Liver (tissue), 10 donors: Measurements from ENCODE around the gene HECTD1. TPM values are rescaled to one million over a fixed set of nuclear protein-coding genes. Genes with fewer than 3 reads are reported as not detected.
"Not testable (repeated sequence)": the region's sequence is repeated elsewhere in the genome, so short reads cannot be mapped to it uniquely, and the experiment has no call there.

Experiments used
- DNase-seq: peaks from one replicate; pipeline ENCODE4 v3.0.0-alpha.2; 2017; ENCODE audit warnings: low spot score
- H3K27ac ChIP-seq, 2 donors: one replicate each; pipeline ENCODE4 v1.7.0; 2013; ENCODE audit warnings: inconsistent platforms in 2 of 2, low read length in 2 of 2, control low read depth in 1 of 2, low read depth in 1 of 2, mild to moderate bottlenecking in 1 of 2
- H3K27me3 ChIP-seq, 4 donors: one replicate each; pipeline versions ENCODE4 v1.6.1 to v1.7.0; 2013; ENCODE audit warnings: low read length in 3 of 4, inconsistent platforms in 1 of 4, mild to moderate bottlenecking in 1 of 4, moderate library complexity in 1 of 4; ENCODE audit not compliant: control insufficient read depth in 4 of 4, insufficient read depth in 4 of 4
- H3K36me3 ChIP-seq, 4 donors: one replicate each; pipeline versions ENCODE4 v1.6.1 to v1.7.0; 2013; ENCODE audit warnings: low read length in 3 of 4, mild to moderate bottlenecking in 3 of 4, low read depth in 1 of 4, moderate library complexity in 1 of 4; ENCODE audit not compliant: control insufficient read depth in 4 of 4, insufficient read depth in 3 of 4
- H3K4me1 ChIP-seq, 4 donors: one replicate each; pipeline versions ENCODE4 v1.6.1 to v1.7.0; 2013; ENCODE audit warnings: low read length in 3 of 4, mild to moderate bottlenecking in 3 of 4, moderate library complexity in 1 of 4; ENCODE audit not compliant: control insufficient read depth in 4 of 4, insufficient read depth in 4 of 4
- H3K4me3 ChIP-seq, 3 donors: one replicate each; pipeline versions ENCODE4 v1.6.1 to v1.7.0; 2013; ENCODE audit warnings: low read length in 3 of 3, control low read depth in 1 of 3, low read depth in 1 of 3, mild to moderate bottlenecking in 1 of 3
- H3K9ac ChIP-seq, 2 donors: one replicate each; pipeline ENCODE4 v1.7.0; 2013; ENCODE audit warnings: low read length in 2 of 2, mild to moderate bottlenecking in 2 of 2, moderate library complexity in 2 of 2, control low read depth in 1 of 2, low read depth in 1 of 2
- H3K9me3 ChIP-seq, 4 donors: one replicate each; pipeline versions ENCODE4 v1.6.1 to v1.7.0; 2013; ENCODE audit warnings: low read length in 3 of 4; ENCODE audit not compliant: control insufficient read depth in 4 of 4
- ATF3 ChIP-seq: IDR thresholded peaks from 2 replicates; pipeline ENCODE4 v1.6.1; 2016; ENCODE audit warnings: antibody characterized with exemption
- CTCF ChIP-seq: fragments of 150-350 bp; IDR thresholded peaks from 2 replicates; pipeline ENCODE4 v1.5.1; 2017; ENCODE audit warnings: improper control_type of control experiment, low read depth, low read length; ENCODE audit not compliant: missing input control
- EGR1 ChIP-seq, 2 donors: IDR thresholded peaks; 2 replicates each; pipeline ENCODE4 v1.6.1; 2016 to 2018; ENCODE audit warnings: antibody characterized with exemption in 2 of 2, low read depth in 2 of 2
- FOXA1 ChIP-seq: IDR thresholded peaks from 2 replicates; pipeline ENCODE4 v1.6.1; 2016; ENCODE audit warnings: antibody characterized with exemption
- FOXA2 ChIP-seq: IDR thresholded peaks from 2 replicates; pipeline ENCODE4 v1.6.1; 2016; ENCODE audit warnings: antibody characterized with exemption
- HNF4A ChIP-seq, 2 donors: conservative IDR thresholded peaks; 2 replicates each; pipeline ENCODE4 v1.6.1; 2016; ENCODE audit warnings: antibody characterized with exemption in 2 of 2, mild to moderate bottlenecking in 2 of 2
- HNF4G ChIP-seq: IDR thresholded peaks from 2 replicates; pipeline ENCODE4 v1.6.1; 2016; ENCODE audit warnings: antibody characterized with exemption
- JUND ChIP-seq, 2 donors: IDR thresholded peaks; 2 replicates each; pipeline ENCODE4 v1.6.1; 2016; ENCODE audit warnings: antibody characterized with exemption in 2 of 2
- MAX ChIP-seq: IDR thresholded peaks from 2 replicates; pipeline ENCODE4 v1.6.1; 2016; ENCODE audit warnings: antibody characterized with exemption
- NR2F2 ChIP-seq: IDR thresholded peaks from 2 replicates; pipeline ENCODE4 v1.6.1; 2016; ENCODE audit warnings: antibody characterized with exemption
- RAD21 ChIP-seq, 2 donors: IDR thresholded peaks; 2 replicates each; pipeline ENCODE4 v1.6.1; 2016; ENCODE audit warnings: antibody characterized with exemption in 2 of 2, mild to moderate bottlenecking in 2 of 2
- RXRA ChIP-seq, 2 donors: IDR thresholded peaks; 2 replicates each; pipeline ENCODE4 v1.6.1; 2017 to 2018; ENCODE audit warnings: antibody characterized with exemption in 2 of 2, mild to moderate bottlenecking in 1 of 2
- YY1 ChIP-seq: IDR thresholded peaks from 2 replicates; pipeline ENCODE4 v1.6.1; 2016; ENCODE audit warnings: antibody characterized with exemption, mild to moderate bottlenecking
- WGBS: extraction: QIAGEN DNeasy Blood & Tissue Kit; methylation state at CpG from one replicate; pipeline ENCODE4 v1.1.7; 2013; 5-methylcytosine and 5-hydroxymethylcytosine counted together
- polyA plus RNA-seq, 2 donors: library from polyadenylated mRNA; stranded (reverse) in 1 of 2; unstranded in 1 of 2; fragments of 200-250 nt in 1 of 2; fragments of >200 nt in 1 of 2; fragmentation: Nextera tagmentation in 1 of 2; extraction: Ambion mirVana in 1 of 2; gene quantifications; one replicate each; pipeline versions ENCODE4 v1.2.1 to v1.2.3, GENCODE V29; 2013 to 2015
- small RNA-seq: library from RNA; depleted of rRNA; stranded (forward); fragments of <200 nt; gene quantifications from one replicate; pipeline ENCODE3, GENCODE V24; 2014
- total RNA-seq, 2 donors: library from RNA; depleted of rRNA; stranded (reverse); fragments of >200 nt; gene quantifications; one replicate each; pipeline ENCODE4 v1.2.3, GENCODE V29; 2014
- donor health status: healthy.
- donor health status: healthy.
- donor health status: healthy.
- donor health status: healthy.
- donor health status: healthy.

HECTD1 gene
- total and polyA plus RNA-seq, 4 donors, result 46.8 to 256 (median 118) TPM

- not testable (repeated sequence) for H3K4me3 ChIP-seq, DNase-seq, H3K36me3 ChIP-seq, H3K27me3 ChIP-seq, H3K9ac ChIP-seq, H3K9me3 ChIP-seq
- WGBS, result 48% methylated on average over 9 of the region's 9 CpGs
- Histone ChIP-seq H3K27ac (peak overlapping the region; percentile 32 to 60), H3K4me1 (peaks cover 3 to 10% (median 6%) of the 10 kb centered on the region in 4 donors)
- TF ChIP-seq MAX (peak; percentile 30), RXRA (IDR thresholded peaks at IDR 0.05) (peak; percentile 55 to 64), HNF4G (peak; percentile 42), HNF4A (conservative IDR thresholded peaks at IDR 0.05) (peak; percentile 88 to 89), RAD21 (IDR thresholded peaks at IDR 0.05) (peak; percentile 18 to 38), NR2F2 (peak; percentile 97), FOXA1 (peak; percentile 20), YY1 (peak; percentile 23), JUND (IDR thresholded peaks at IDR 0.05) (peak in 1 of 2 donors; percentile 56)
Measured at GRCh38 chr14:31052905-31053586, 154.5 kb downstream of the HECTD1 start.

GRCh38 chr14:31051511-31051910, 156.1 kb downstream of the HECTD1 start:
- Histone ChIP-seq H3K4me3 (no peak overlapping the region), H3K9ac (no peak overlapping the region), H3K27ac (no peak overlapping the region), H3K4me1 (peaks cover 4 to 10% (median 6%) of the 10 kb centered on the region in 4 donors), H3K36me3 (no peaks in the 10 kb centered on the region), H3K27me3 (no peaks in the 10 kb centered on the region), H3K9me3 (no peaks in the 10 kb centered on the region)
- TF ChIP-seq HNF4G, result no peak
- TF ChIP-seq ATF3, result no peak
- 81% methylated on average over 4 of the region's 4 CpGs for WGBS
- no peak for DNase-seq

GRCh38 chr14:31051023-31051422, 156.6 kb downstream of the HECTD1 start:
- 94% methylated on average over 7 of the region's 7 CpGs for WGBS
- TF ChIP-seq RAD21 (IDR thresholded peaks at IDR 0.05), result no peak
- no peak for TF ChIP-seq HNF4G
- no peak for TF ChIP-seq JUND (IDR thresholded peaks at IDR 0.05)
- no peak for TF ChIP-seq NR2F2
- TF ChIP-seq CTCF, result no peak
- TF ChIP-seq FOXA1, result no peak
- no peak for TF ChIP-seq EGR1 (IDR thresholded peaks at IDR 0.05; ENCODE audit: low read depth in 2 of 2)
- no peak for TF ChIP-seq FOXA2
- TF ChIP-seq YY1, result no peak
- no peaks in the 10 kb centered on the region for H3K9me3 ChIP-seq

More at GRCh38 chr14:31051023-31051422, 156.6 kb downstream of the HECTD1 start:
- peaks cover 4 to 10% (median 6%) of the 10 kb centered on the region in 4 donors for H3K4me1 ChIP-seq
- no peak overlapping the region for H3K27ac ChIP-seq
- H3K9ac ChIP-seq, result no peak overlapping the region
- H3K4me3 ChIP-seq, result no peak overlapping the region
- no peaks in the 10 kb centered on the region for H3K36me3 ChIP-seq
- H3K27me3 ChIP-seq, result no peaks in the 10 kb centered on the region
- no peak for DNase-seq

Small RNA genes lying within 50 kb of the gene (small RNA-seq; reads per million reads assigned to genes)
- gene RF00019 (not detected), gene RNU6-541P (not detected)

Other genes starting within 250 kb of the HECTD1 start
- gene AP4S1, start 182.1 kb downstream of the HECTD1 start, total RNA-seq, result 1 to 10 TPM; 1.8 to 4.3 TPM
- 1 to 10 TPM; 1.3 to 1.7 TPM for gene AP4S1, start 182.1 kb downstream of the HECTD1 start, polyA plus RNA-seq
- 10 to 100 TPM; 41.4 to 47.5 TPM for gene STRN3, start 181.4 kb downstream of the HECTD1 start, total RNA-seq
- gene STRN3, start 181.4 kb downstream of the HECTD1 start, polyA plus RNA-seq, result 10 to 100 TPM in 1 of 2 donors, 1 to 10 TPM in 1; 6.8 to 20.9 TPM
- gene HEATR5A, start 212.8 kb upstream of the HECTD1 start, total RNA-seq, result 10 to 100 TPM; 11.7 to 22.8 TPM
- gene HEATR5A, start 212.8 kb upstream of the HECTD1 start, polyA plus RNA-seq, result 1 to 10 TPM; 7.3 to 8.5 TPM
- 10 to 100 TPM; 13.1 to 16.7 TPM for gene DTD2, start 249.7 kb upstream of the HECTD1 start, total RNA-seq
- gene DTD2, start 249.7 kb upstream of the HECTD1 start, polyA plus RNA-seq, result 1 to 10 TPM; 7.9 to 8.3 TPM